GM10248 (cell line): ENCODE data around the gene UBR4.
A peak's percentile ranks its signal among the peaks of the same experiment; 100 is the strongest.

Experiments
- CTCF ChIA-PET: fragments of 300-600 bp; sonication (Branson Sonifier 250); formaldehyde crosslinking; extraction: SDS; loops from one replicate; lab custom pipeline; 2021; ENCODE audit warnings: antibody characterized with exemption; lab: Yijun Ruan, JAX
- POLR2A ChIA-PET: fragments of 350-650 bp; sonication (Branson Sonifier 250); formaldehyde crosslinking; extraction: SDS; loops from one replicate; lab custom pipeline; 2020; ENCODE audit warnings: antibody characterized with exemption; lab: Yijun Ruan, JAX
- DNase-seq: peaks from one replicate; pipeline ENCODE4 v3.0.0; 2012; ENCODE audit errors: extremely low spot score
- TF ChIP-seq, protein P1 (sequence below): IDR thresholded peaks from 2 replicates; pipeline ENCODE4 v1.5.1; 2012; ENCODE audit warnings: mild to moderate bottlenecking, low read depth; ENCODE audit errors: extremely low read depth, missing control alignments, control extremely low read depth

UBR4 gene

GRCh38 chr1:19210772-19211549, 895 bp upstream of the UBR4 start:
- TF ChIP-seq, protein P1, sequence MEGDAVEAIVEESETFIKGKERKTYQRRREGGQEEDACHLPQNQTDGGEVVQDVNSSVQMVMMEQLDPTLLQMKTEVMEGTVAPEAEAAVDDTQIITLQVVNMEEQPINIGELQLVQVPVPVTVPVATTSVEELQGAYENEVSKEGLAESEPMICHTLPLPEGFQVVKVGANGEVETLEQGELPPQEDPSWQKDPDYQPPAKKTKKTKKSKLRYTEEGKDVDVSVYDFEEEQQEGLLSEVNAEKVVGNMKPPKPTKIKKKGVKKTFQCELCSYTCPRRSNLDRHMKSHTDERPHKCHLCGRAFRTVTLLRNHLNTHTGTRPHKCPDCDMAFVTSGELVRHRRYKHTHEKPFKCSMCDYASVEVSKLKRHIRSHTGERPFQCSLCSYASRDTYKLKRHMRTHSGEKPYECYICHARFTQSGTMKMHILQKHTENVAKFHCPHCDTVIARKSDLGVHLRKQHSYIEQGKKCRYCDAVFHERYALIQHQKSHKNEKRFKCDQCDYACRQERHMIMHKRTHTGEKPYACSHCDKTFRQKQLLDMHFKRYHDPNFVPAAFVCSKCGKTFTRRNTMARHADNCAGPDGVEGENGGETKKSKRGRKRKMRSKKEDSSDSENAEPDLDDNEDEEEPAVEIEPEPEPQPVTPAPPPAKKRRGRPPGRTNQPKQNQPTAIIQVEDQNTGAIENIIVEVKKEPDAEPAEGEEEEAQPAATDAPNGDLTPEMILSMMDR, result no peak
- DNase-seq, result no peak
- ChIA-PET POLR2A (no interaction called here), CTCF (interaction anchor here (1.0 to 1.4 kb wide), 5 partner anchors 9 to 29 kb away, joined by 3 to 6 read pairs (median 4); no protein-coding TSS in a partner anchor)

DNA sequence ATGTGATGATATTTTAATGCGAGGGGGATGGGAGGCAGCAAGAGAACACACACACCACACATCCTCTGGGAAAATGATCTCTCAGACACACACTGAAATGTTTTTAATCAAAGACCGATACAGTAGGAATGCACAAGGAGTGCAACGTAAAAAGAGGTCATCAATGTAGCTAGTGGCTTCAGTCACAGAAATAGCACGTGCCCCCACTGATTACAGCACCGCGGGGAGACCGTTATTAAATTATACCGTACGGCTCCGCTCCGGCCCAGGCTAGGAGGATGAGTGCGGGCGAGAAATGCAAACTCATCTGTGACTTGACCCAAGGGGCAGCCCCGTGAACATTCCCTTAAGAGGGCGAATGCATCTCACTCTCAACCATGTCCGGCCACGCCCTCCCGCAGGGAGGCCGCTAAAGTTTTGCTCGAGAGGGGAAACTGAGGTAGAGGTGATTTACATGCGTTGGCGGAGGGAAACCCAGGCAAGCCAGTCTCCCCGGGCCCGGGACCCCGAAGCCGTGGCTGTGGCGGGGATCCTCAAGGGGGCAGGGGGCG, 552 bp downstream of the UBR4 start:
- TF ChIP-seq, protein P1, result no peak
- CTCF ChIA-PET, result interaction anchor here (1.3 to 1.9 kb wide), 2 partner anchors 32 to 442 kb away, joined by 3 to 5 read pairs; no protein-coding TSS in a partner anchor
- peak; percentile 78 for DNase-seq
- POLR2A ChIA-PET, result no interaction called here

GRCh38 chr1:19208710-19209438, 1.2 kb downstream of the UBR4 start:
- POLR2A ChIA-PET, result no interaction called here
- TF ChIP-seq, protein P1, result no peak
- DNase-seq, result no peak
- CTCF ChIA-PET, result interaction anchor here (1.0 to 1.9 kb wide), 4 partner anchors 10 to 442 kb away, joined by 3 to 5 read pairs (median 3); no protein-coding TSS in a partner anchor

DNA sequence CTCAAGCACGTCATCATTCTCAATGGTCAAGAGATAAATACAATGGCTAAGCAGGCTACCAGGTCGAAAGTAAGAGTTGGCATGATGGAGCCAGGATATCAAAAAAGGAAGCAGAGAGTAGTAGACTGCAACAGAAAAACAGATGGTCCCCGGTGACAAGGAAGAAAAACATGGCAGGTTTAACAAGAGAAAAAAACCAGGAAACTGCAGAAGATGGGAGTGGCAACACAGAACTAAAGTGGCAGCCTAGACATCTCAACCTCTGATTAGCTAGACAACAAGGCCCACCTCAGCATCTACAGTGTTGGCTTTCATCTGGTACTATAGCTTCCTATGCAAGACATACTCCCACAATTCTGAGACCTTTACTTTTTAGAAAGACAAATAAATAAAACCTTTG, 3.1 kb downstream of the UBR4 start:
- DNase-seq, result no peak
- ChIA-PET POLR2A (no interaction called here), CTCF (interaction anchor here (1.2 to 2.0 kb wide), 5 partner anchors 10 to 294 kb away, joined by 3 to 7 read pairs (median 3); no protein-coding TSS in a partner anchor)
- TF ChIP-seq, protein P1, result no peak

GRCh38 chr1:19205845-19206244, 4.2 kb downstream of the UBR4 start:
- TF ChIP-seq, protein P1, result no peak
- ChIA-PET CTCF (interaction anchor here (1.2 to 2.0 kb wide), 2 partner anchors 11 to 35 kb away, joined by 3 to 7 read pairs; no protein-coding TSS in a partner anchor), POLR2A (interaction anchor here (0.7 kb wide), 1 partner anchor 25 kb away, joined by 3 read pairs; no protein-coding TSS in a partner anchor)
- DNase-seq, result no peak

GRCh38 chr1:19205403-19205802, 4.7 kb downstream of the UBR4 start:
- POLR2A ChIA-PET, result interaction anchor here (0.7 kb wide), 1 partner anchor 25 kb away, joined by 3 read pairs; no protein-coding TSS in a partner anchor
- DNase-seq, result peak; percentile 42
- TF ChIP-seq, protein P1, result no peak
- CTCF ChIA-PET, result interaction anchor here (1.1 to 2.0 kb wide), 3 partner anchors 19 to 35 kb away, joined by 4 to 7 read pairs (median 5); no protein-coding TSS in a partner anchor
